Fibroblast of lung (primary cell): Measurements from ENCODE around the gene FNDC3B.

Experiments
- CTCF ChIP-seq, 2 donors: IDR thresholded peaks in 1 of 2; conservative IDR thresholded peaks in 1 of 2; 1 replicate in 1 of 2; 2 replicates in 1 of 2; pipeline ENCODE4 v1.5.1; 2011 to 2012; ENCODE audit warnings: low read length in 2 of 2, control low read depth in 1 of 2, inconsistent platforms in 1 of 2, low read depth in 1 of 2, mild to moderate bottlenecking in 1 of 2
- EZH2 ChIP-seq: IDR thresholded peaks from 2 replicates; pipeline ENCODE4 v1.5.1; 2012; ENCODE audit warnings: low read length, control low read depth, mild to moderate bottlenecking; ENCODE audit errors: missing control alignments

- TF ChIP-seq EZH2 (no peak), CTCF (conservative IDR thresholded peaks at IDR 0.05 in 1 of 2, IDR thresholded peaks at IDR 0.05 in 1 of 2; ENCODE audit: low read depth in 1 of 2, low read length in 2 of 2) (no peak)
Measured at GRCh38 chr3:172021859-172022258, 17.5 kb upstream of the FNDC3B start.
